ENCODE measurements around the gene KIAA0232.
"Not testable (repeated sequence)": the region's sequence is repeated elsewhere in the genome, so short reads cannot be mapped to it uniquely, and the experiment has no call there.

Gene KIAA0232

DNA sequence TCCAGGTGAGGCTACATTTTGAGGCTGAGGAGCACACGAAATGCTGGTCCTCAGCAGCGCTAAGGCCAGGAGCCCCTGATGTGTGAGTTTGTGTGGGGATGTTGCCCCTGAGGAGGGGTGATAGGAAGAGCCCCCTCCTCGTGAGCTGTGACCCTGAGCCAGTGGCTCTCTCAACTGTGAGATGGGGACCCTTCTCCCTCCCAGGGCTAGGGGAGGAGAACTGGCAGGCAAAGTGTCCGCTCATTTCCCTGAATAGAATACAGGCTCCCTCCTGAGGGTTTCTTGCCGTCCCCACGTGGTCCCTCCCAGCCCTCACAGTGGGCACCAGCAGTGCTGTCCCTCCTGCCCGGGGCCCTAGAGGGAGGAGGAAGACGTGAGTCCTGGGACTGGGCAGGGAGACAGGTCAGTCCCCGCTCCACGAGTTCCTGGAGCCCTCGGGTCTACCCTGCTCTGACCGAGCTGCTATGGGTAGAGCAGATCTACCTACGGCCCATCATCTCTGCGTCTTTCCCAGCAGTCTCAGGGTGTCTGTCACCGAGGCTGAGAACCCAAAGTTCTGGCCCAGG is 106.1 kb downstream of the KIAA0232 start:
- no peak for DNase-seq

DNA sequence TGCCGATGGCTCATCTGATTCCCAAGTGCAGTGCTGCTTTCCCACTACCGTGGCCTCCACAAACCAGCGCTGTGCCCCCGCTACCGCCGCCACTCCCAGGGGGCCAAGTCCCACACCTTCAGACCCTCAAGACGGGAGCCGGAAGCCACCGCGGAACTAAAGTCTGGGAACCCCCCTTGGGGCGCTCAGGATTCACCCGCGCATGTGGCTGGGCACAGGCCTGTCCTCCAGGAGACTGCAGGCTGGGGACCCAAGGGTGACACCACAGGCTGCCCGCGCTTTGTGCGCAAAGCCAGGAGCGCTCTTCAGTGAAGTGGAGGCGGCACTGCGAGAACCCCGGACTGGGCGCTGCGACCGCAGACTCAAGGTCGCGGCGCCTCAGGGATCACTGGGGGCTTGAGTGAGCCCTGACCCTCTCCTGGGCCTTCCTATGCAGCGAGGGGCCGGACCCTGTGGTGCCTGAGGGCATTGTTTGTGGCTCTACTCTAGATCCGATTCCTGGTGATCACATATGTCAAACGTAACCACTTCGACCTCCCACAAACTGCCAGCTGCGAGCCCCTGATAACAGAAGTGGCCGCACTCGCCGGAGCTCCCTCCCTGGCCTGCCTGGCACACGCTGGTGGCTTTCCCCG is 106.7 kb downstream of the KIAA0232 start:
- no peak for DNase-seq

DNA sequence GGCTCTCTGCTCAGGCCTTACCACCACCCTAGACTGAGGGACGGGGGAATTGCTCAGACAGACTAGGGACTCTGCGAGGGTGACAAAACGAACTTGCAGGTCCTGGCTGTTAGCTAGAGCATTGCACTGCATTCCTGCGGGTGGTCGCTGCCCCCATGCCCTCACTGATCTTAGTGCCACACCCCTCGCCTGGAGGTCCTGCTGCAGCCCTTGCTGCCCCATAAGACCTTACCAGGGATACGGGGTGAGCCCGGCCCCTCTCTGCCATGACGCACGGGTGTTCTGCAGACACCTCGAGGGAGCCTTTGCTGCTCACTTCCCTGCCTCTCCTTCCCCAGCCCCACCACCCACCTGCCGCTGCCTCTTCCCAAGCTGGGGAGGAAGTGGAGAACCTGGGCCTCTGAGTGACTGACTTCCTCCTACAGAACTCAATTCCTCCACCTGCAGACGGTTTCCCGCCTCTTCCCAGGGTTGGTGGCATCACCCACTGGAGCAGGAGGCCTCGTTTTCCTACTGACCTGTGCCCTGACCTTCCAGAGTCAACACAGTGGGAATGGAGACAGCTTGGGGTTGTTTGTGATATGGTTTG is 107.3 kb downstream of the KIAA0232 start:
- no peak for DNase-seq

DNA sequence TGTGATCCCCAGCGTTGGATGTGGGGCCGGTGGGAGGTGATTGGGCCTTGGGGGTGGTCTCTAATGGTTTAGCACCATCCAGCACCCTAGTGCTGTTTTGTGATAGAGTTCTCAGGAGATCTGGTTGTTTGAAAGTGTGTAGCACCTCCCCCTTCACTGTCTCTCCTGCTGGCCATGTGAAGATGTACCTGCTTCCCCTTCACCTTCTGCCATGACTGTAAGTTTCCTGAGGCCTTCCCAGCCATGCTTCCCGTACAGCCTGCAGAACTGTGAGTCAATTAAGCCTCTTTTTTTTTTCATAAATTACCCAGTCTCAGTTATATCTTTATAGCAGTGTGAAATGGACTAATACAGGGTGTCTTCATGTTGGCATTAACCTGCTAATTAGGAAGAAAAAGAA is 107.8 kb downstream of the KIAA0232 start:
- no peak for DNase-seq

DNA sequence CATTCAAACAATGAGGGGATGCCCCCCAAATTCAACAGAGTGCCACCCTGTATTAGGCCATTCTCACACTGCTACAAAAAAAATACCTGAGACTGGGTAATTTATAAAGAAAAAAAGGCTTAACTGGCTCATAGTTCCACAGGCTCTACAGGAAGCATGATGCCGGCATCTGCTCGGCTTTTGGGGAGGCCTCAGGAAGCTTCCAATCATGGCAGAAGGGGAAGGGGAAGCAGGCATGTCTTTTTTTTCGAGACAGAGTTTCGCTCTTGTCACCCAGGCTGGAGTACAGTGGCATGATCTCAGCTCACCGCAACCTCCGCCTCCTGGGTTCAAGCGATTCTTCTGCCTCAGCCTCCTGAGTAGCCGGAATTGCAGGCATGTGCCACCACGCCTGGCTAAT is 108.4 kb downstream of the KIAA0232 start:
- not testable (repeated sequence) for DNase-seq

DNA sequence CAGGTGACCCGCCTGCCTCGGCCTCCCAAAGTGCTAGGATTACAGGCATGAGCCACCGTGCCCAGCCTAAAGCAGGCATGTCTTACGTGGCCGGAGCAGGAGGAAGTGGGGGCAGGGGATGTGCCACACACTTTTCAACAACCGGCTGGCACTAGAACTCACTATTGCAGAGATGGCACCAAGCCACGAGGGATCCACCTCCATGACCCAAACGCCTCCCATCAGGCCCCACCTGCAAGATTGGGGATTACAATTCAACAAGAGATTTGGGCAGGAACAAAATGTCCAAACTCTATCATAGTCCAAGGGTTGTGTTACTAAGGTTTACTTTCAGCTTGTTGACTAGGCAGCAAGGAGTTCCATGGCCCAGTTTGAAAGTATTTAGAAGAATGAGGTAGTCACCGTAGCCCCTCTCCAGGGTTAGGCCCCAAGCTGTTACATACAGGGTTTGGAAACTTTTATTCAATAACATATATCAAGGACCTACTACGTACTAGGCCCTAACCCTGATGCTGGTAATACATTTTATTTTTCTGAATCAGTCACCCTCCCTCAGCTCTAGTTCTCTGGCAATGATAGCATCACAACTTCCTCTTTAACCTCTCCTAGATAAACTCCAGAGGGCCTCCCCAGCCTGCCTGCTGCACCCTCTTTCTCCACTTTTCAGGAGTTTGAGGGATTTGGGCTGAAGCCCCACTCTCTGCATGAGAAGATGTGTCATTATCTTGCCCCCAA is 109.1 kb downstream of the KIAA0232 start:
- DNase-seq: no peak

DNA sequence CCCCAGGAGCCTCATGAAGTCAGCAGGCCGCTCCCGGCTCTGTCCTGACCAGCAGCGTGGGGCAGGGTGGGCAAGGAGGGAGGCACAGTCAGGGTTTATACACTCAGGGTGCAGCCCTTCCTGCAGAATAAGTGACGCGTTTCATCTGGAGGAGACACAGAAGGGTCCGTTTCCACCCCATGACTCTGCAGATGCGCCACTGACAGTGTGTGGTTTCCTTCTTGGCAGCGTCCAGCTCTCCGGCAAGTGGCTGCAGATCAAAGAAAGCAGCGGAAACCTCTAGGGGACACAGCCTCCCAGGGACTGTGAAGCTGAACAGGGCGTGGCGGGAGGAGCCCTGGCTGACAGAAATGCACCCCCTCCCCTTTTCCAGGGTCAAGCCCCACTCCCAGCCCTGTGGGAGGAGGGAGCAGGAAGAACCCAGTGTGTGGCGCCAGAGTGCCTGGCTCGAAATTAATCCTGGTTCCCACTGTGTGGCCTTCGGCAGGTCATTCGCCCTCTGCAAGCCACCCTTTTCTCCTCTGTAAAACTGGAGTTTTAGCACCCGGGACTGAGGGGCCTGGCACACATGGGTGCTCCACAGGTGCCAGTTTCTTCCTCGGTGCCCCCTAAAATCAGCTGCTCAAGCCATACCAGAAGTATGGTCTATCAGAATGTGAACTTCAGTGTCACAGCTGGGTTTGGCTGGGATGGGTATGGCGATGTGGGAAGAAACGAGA is 109.8 kb downstream of the KIAA0232 start:
- peak; percentile 56 for DNase-seq

DNA sequence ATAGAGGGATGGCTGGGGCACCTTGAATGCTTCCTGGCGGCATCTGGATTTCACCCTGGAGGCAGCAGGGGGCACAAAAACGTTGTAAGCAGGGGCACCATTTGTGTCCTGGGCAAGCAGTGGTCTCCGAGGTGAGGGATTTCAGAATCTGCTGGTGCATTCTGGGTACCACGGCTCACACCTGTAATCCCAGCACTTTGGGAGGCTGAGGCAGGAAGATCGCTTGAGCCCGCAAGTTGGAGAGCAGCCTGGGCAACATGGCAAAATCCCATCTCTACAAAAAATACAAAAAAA is 110.3 kb downstream of the KIAA0232 start:
- no peak for DNase-seq

DNA sequence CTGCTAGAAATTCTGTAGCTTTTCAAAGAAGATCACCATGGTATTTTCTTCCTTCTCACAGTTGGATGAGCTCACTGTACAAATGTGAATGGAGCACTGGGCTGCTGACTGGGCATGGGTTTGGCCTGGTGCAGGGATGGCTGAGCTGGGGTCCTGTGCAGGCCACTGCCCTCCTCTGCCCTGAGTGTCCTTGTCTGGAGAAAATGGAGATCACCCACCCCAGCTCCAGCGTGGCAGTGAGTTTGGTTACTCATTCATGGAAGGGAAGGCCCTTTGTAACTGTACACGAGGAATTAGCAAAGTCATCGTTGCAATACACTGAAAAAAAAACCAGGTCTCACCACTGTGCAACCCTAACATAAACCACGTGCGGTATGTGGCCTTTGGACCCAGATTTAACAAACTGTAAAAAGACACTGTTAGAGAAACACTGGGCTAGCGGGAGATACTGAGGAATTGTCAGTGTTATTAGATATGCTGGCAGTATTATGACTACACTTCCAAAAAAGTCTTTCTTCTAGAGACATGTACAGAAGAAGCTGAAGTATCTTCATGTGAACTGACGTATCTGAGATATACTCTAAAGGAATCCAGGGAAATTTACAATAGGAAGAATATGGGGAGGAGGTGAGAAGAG is 111.0 kb downstream of the KIAA0232 start:
- DNase-seq: no peak

DNA sequence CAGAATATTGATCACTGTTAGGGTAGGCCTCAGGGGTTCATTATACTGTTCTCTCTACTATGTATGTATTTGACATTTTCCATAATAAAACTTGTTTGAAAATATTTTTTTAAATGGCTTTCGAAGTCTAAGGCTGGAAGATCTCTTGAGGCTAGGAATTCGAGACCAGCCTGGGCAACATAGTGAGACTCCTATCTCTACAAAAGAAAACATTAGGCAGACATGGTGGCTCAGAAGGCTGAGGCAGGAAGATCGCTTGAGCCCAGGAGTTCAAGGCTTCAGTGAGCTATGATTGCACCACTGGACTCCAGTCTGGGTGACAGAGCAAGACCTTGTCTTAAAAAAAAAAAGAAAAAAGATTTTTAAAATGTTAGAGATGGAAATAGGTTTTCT is 111.6 kb downstream of the KIAA0232 start:
- no peak for DNase-seq

DNA sequence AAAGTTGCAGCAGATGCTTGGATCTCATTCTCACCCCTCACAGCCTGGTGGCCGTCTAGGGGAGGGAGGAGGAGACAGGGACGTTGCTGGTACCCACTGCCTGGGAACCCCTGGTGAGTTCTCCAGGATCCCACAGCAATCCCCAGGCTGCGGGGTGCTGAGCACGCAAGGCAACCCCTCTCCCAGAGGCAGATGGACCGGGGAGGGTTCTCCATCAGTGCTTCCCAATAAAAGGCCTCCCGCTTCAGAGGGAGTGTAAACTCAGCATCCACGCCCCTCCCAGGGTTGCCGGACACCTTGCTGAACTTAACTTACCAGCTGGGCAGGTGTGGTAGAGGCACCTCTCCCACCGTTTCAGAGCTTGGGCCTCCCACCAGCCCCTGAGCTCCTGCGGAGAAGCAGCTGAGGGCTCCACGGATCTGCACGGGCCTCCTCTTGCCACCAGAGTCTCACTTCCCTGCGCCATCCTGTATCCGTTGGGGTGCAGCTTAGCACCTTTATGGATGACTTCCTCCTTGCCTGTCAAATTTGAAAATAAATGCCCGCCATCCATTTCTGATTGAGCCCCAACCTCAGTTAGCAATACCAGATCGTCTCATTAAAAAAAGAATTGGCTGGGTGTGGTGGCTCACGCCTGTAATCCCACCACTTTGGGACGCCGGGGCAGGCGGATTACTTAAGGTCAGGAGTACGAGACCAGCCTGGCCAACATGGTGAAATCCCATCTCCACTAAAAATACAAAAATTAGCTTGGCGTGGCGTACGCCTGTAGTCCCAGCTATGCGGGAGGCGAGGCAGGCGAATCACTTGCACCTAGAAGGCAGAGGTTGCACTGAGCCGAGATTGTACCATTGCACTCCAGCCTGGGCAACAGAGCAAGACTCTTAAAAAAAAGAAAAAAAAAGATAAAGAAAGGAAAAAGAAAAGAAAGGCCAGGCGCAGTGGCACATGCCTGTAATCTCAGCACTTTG is 112.3 kb downstream of the KIAA0232 start:
- no peak for DNase-seq

DNA sequence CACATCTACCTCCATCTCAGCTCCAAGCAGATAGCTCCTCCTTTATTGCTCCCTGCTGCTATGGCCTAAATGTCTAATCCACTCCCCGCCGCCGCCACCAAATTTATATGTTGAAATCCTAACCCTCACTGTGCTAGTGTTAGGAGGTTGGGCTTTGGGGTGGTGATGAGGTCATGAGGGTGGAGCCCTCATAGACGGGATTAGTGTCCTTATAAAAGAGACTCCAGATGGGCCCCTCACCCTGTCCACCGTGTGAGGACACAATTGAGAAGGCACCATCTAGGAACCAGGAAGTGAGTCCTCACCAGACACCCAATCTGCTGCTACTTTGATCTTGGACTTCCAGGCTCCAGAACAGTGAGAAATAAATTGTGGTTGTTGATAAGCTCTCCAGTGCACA is 113.5 kb downstream of the KIAA0232 start:
- DNase-seq: no peak

DNA sequence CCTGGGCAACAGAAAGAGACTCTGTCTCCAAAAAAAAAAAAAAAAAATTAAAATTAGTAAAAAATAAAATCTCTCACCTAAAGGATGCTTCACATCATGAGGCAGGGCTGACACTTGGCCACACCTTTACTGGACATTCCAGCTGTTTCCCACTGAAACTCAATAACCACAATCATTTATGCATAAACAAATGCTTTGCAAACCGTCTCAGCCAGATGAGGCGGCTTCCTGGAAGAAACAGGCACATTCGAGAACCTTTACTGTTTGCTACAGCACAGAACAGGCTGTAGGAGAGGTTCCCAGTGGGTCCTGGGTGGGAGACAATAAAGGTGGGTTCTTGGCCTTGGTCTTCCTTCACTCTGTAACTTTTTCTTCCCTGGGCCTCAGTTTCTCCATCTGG is 116.2 kb downstream of the KIAA0232 start:
- no peak for DNase-seq

DNA sequence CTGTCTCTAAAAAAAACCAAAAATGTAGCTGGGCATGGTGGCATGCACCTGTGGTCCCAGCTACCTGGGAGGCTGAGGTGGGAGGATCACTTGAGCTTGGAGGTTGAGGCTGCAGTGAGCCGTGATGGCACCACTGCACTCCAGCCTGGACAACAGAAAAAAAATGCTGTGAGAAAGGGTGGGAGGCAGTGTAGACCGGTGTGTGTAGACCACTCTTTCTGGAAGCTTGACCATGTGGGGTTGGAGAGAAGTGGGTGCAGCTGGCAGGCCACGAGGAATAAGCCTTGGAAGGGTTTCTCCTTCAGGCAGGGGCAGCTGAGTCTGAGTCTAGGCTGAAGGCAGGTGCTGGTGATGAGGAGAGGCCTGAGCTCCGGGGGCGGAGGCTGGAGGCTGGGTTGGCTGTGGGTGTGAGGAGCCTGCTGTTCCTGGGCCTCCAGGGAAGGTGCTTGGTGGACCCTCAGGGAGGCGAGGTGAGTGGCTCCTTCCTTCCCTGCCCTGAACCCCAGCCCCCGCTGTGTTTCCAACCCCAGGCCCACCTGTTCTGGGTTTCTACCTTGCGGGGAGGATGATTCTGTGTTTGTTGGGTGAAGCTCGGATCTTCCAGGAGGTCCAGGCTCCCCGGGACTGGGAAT is 117.8 kb downstream of the KIAA0232 start:
- no peak for DNase-seq

DNA sequence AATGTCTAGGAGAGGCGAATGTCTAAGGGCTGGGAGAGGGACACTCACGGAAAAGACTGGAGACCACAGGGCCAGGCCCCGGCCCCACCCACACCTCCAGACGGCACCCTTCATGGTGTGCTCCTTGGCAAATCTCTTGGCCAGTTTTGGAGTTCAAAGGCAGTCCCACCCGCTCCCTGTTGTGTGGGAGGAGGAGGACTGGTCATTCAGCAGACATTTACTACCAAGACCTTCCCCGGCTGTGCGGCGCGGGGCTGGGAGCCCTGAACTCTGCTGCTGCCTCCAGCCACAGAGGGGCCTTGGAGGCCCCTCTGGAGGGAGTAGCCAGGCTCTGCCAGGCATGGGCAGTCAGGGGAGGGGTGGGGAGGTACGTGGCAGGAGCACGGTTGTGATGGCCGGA is 118.4 kb downstream of the KIAA0232 start:
- DNase-seq: no peak

DNA sequence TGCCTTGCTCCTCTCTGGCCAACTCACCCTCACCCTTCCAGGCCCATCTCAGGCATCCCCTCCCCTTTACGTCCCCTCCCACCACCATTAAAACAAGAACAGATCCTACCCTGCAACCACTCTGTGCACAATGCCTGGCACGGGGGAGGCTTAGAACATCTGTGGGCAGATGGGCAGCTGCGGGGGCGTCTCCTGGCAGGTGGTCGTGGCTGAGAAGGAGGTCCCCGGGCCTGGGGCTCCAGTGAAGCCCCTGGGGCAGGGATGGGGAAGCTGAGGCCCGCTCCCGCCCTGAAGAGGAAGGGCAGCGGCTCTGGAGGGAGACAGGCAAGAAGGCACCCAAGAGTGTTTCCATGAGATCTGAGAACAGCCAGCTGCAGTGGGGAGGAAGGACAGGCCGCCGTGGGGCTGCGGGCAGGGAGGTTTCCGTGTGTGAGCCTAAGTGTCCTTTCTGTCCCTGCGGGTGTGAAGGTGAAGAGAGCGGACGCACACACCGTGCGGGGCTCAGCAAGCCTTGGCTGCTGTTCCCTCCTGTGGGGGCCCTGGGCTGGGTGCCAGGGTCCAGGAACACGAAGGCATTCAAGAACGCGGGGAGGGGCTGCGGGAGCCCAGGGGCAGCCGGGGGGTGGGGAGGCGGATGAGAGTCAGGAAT is 119.3 kb downstream of the KIAA0232 start:
- no peak for DNase-seq

DNA sequence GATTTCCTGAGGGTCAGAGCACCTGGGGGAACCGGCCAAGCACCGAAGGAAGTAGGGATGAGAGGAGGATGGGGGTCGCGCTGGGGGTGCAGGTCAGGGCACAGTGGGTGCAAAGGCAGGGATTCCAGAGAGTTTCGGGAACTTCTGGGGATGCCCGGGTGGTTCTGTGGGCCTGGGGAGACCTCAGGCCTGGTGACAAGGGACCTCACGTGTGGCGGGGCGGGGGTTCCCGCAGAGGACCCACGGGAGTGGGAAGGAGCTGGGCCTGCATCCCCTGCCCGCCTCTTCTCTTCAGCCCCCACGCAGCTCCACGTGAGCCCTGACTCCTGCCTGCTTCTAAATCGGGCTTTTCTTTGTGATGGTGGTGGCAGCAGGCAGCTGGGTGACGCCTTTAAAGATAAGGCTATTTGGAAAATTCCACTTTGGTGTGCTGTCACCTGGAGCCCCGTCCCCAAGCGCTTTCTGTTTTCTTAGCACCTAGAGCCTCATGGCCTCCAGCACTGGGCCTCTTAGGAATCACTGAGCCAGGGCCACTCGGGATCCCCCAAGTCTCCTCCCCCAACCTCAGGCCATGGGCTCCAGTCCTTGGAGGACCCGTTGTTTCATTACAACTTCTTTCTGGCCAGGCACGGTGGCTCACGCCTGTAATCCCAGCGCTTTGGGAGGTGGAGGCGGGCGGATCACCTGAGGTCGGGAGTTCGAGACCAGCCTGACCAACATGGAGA is 120.0 kb downstream of the KIAA0232 start:
- DNase-seq: no peak

DNA sequence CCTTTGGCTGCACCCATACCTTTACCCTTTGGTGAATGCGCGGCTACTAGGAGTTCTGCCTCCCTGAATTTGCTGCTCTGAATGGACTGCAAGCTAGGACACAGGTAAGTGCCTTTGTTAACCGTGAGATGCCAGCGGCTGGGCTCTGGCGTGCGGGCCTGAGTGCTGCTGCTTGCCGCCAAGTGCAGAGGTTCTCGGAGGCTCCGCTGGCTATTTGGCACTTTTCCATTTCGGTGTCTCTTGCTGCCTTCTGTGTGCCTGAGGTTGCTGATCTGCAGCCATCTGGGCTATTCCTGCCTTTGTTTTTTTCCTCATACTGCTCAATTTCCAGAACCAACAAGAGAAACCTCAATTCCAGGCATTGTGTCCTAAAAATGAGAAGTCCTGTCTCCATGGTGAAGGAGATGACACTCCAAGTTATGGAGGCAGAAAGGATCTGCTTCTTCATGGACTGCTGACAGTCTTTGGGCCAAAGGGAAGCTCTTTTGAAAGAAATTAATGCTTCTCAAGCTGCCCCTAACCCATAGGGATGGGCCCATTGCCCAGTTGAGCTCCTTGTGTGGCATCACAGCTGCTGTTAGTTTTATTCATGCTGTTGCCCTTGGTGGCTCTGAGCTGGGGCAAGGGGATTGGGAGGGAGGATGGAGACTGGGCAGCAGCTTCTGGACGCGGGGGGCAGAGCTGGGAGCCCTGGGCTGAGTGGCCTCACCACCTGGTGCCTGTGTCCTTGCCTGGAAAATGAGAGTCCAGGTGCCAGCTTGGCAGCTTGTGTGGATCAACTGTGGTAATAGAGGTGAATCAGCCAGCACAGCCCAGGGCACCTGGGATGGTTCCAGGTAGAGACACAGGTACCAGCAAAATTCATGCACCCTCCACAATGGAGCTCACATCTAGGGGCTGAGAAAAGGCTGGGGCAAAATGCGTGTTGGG is 123.3 kb downstream of the KIAA0232 start:
- DNase-seq: no peak

DNA sequence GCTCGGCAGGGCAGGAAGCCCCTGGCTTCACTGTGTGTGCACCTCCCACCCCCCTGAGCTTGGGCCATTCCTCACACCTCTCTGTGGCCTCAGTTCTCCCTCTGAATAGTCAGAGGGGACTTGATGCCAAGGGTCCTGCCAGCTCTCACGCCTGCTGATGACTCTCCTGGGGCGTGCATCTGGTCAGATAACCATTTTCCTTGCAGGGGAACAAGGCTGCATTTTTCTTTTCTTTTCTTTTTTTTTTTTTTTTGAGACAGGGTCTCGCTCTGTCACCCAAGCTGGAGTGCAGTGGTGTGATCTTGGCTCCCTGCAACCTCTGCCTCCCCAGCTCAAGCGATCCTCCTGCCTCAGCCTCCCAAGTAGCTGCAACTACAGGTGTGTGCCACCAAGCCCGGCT is 124.0 kb downstream of the KIAA0232 start:
- DNase-seq: not testable (repeated sequence)
